Lung (tissue), 12 donors: ENCODE data around the gene TUFT1. TPM values are rescaled to one million over a fixed set of nuclear protein-coding genes. Genes with fewer than 3 reads are reported as not detected.

ENCODE experiments used
- ATAC-seq: fragments of 200-7000 bp; cut with Tn5 transposase; one replicate; pipeline ENCODE4 v1.9.1; 2020; ENCODE audit warnings: moderate number of reproducible peaks; ENCODE audit not compliant: insufficient read depth, low FRiP score
- DNase-seq, 3 donors: peaks; one replicate each; pipeline ENCODE4 v3.0.0-alpha.2; 2013 to 2017
- H3K27ac ChIP-seq, 2 donors: one replicate each; pipeline ENCODE4 v1.5.1; 2013; ENCODE audit warnings: mild to moderate bottlenecking in 2 of 2, moderate library complexity in 2 of 2, control low read depth in 1 of 2, inconsistent platforms in 1 of 2, low read depth in 1 of 2, low read length in 1 of 2
- H3K27me3 ChIP-seq, 3 donors: one replicate each; pipeline ENCODE4 v1.5.1; 2013; ENCODE audit warnings: low read length in 2 of 3; ENCODE audit not compliant: control insufficient read depth in 3 of 3, insufficient read depth in 3 of 3
- H3K36me3 ChIP-seq, 4 donors: one replicate each; pipeline ENCODE4 v1.5.1; 2013; ENCODE audit warnings: low read length in 4 of 4, mild to moderate bottlenecking in 1 of 4, moderate library complexity in 1 of 4; ENCODE audit not compliant: control insufficient read depth in 4 of 4, insufficient read depth in 4 of 4
- H3K4me1 ChIP-seq, 5 donors: one replicate each; pipeline ENCODE4 v1.5.1; 2013; ENCODE audit warnings: low read length in 5 of 5, mild to moderate bottlenecking in 2 of 5, moderate library complexity in 1 of 5; ENCODE audit not compliant: control insufficient read depth in 5 of 5, insufficient read depth in 5 of 5
- H3K4me3 ChIP-seq: one replicate; pipeline ENCODE4 v1.5.1; 2013; ENCODE audit warnings: mild to moderate bottlenecking, control low read depth, moderate library complexity
- H3K9ac ChIP-seq, 2 donors: one replicate each; pipeline ENCODE4 v1.5.1; 2013; ENCODE audit warnings: low read length in 2 of 2, control low read depth in 1 of 2; ENCODE audit not compliant: insufficient read depth in 1 of 2
- H3K9me3 ChIP-seq, 4 donors: one replicate each; pipeline ENCODE4 v1.5.1; 2013; ENCODE audit warnings: low read length in 3 of 4, mild to moderate bottlenecking in 1 of 4, moderate library complexity in 1 of 4; ENCODE audit not compliant: control insufficient read depth in 4 of 4, insufficient read depth in 3 of 4
- CTCF ChIP-seq: IDR thresholded peaks from 2 replicates; pipeline ENCODE4 v1.5.1; 2012; ENCODE audit warnings: mild to moderate bottlenecking; ENCODE audit errors: control extremely low read depth, extremely low read depth
- WGBS, 2 donors: extraction: QIAGEN DNeasy Blood & Tissue Kit; methylation state at CpG; one replicate each; pipeline ENCODE4 v1.1.7; 2013; 5-methylcytosine and 5-hydroxymethylcytosine counted together
- polyA plus RNA-seq, 2 donors: library from polyadenylated mRNA; stranded (reverse); fragments of 200-250 nt; gene quantifications; one replicate each; pipeline ENCODE4 v1.2.1, GENCODE V29; 2013
- total RNA-seq, 2 donors: library from RNA; depleted of rRNA in 1 of 2; stranded (reverse); fragments of >200 nt in 1 of 2; gene quantifications; one replicate each; pipeline ENCODE4 v1.2.1, GENCODE V29; 2014 to 2021
- donor health status: control.
- donor health status: control.
- donor health status: Bipolar disorder and iron deficiency.
- donor health status: healthy.
- donor health status: DM: yes; HTN: yes; CAD: no.

The TUFT1 gene
- total and polyA plus RNA-seq, 4 donors, result 5.6 to 13.9 (median 7.7) TPM

GRCh38 chr1:151549199-151549598 lies 9.1 kb downstream of the TUFT1 start:
- 76 to 80% methylated on average over 2 of the region's 2 CpGs for WGBS, 2 donors
- peaks cover 0 to 7% (median 0%) of the 10 kb centered on the region in 5 donors for H3K4me1 ChIP-seq
- no peaks in the 10 kb centered on the region for H3K36me3 ChIP-seq
- no peak overlapping the region for H3K9ac ChIP-seq
- H3K27me3 ChIP-seq, result no peaks in the 10 kb centered on the region
- TF ChIP-seq CTCF, result no peak
- H3K27ac ChIP-seq, result peak overlapping the region in 1 of 2 donors; percentile 61
- no peaks in the 10 kb centered on the region for H3K9me3 ChIP-seq
- DNase-seq (no peak), ATAC-seq (no peak)
- H3K4me3 ChIP-seq, result no peak overlapping the region

- Histone ChIP-seq H3K4me3 (no peak overlapping the region), H3K27ac (no peak overlapping the region), H3K4me1 (no peaks in the 10 kb centered on the region), H3K27me3 (no peaks in the 10 kb centered on the region), H3K36me3 (no peaks in the 10 kb centered on the region), H3K9ac (no peak overlapping the region), H3K9me3 (no peaks in the 10 kb centered on the region)
- no peak for DNase-seq
- TF ChIP-seq CTCF, result no peak
- ATAC-seq, result no peak
- 87 to 95% methylated on average over 4 of the region's 4 CpGs for WGBS, 2 donors
These were observed 13.6 kb downstream of the TUFT1 start for GRCh38 chr1:151553659-151554058.

GRCh38 chr1:151556052-151556451 lies 15.9 kb downstream of the TUFT1 start:
- H3K27me3 ChIP-seq, result no peaks in the 10 kb centered on the region
- no peaks in the 10 kb centered on the region for H3K4me1 ChIP-seq
- no peak for TF ChIP-seq CTCF
- no peak for DNase-seq
- H3K27ac ChIP-seq, result no peak overlapping the region
- H3K36me3 ChIP-seq, result no peaks in the 10 kb centered on the region
- ATAC-seq, result no peak
- no peak overlapping the region for H3K9ac ChIP-seq
- no peak overlapping the region for H3K4me3 ChIP-seq
- no peaks in the 10 kb centered on the region for H3K9me3 ChIP-seq
- 94% methylated on average over 2 of the region's 2 CpGs for WGBS, 2 donors

GRCh38 chr1:151562661-151563060 lies 22.6 kb downstream of the TUFT1 start:
- Histone ChIP-seq H3K4me1 (no peaks in the 10 kb centered on the region), H3K36me3 (peaks cover 0 to 7% (median 0%) of the 10 kb centered on the region in 4 donors), H3K27me3 (no peaks in the 10 kb centered on the region), H3K4me3 (no peak overlapping the region), H3K9me3 (no peaks in the 10 kb centered on the region), H3K27ac (no peak overlapping the region), H3K9ac (no peak overlapping the region)
- DNase-seq, result no peak
- 67 to 70% methylated on average over 1 of the region's 1 CpG for WGBS, 2 donors
- TF ChIP-seq CTCF, result no peak
- no peak for ATAC-seq
